Fibroblast of skin of left biceps (primary cell): ENCODE results near the gene ZNF181.

Experiments used
- DNase-seq, 2 experiments: peaks; one replicate each; pipeline ENCODE4 v3.0.0-alpha.2; 2013; ENCODE audit warnings: low read depth in 2 of 2

Gene ZNF181

DNA sequence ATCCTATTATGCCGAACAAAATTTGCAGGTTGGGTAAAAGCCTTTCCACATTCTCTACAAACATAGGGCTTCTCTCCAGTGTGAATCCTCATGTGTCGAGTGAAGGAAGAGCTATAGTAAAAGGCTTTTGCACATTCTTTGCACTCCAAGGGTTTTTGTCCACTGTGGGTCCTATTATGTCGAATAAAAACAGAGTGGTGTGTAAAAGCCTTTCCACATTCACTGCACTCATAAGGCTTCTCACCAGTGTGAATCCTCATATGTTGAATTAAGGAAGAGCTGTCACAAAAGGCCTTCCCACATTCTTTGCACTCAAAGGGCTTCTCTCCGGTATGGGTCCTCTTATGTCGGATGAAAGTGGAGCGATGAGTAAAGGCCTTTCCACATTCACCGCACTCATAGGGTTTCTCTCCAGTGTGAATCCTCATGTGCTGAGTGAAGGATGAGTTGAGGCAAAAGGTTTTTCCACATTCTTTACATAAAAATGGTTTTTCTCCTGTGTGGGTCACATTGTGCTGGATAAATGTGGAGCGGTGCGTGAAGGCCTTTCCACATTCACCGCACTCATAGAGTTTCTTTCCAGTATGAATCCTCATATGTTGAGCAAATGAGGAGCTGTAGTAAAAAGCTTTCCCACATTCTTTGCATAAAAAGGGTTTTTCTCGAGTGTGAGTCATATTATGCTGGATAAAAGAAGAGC lies 25.3 kb downstream of the ZNF181 start:
- no peak for DNase-seq

GRCh38 chr19:34766386-34766785 lies 32.3 kb downstream of the ZNF181 start:
- no peak for DNase-seq

GRCh38 chr19:34767951-34768350 lies 33.9 kb downstream of the ZNF181 start:
- no peak for DNase-seq

DNA sequence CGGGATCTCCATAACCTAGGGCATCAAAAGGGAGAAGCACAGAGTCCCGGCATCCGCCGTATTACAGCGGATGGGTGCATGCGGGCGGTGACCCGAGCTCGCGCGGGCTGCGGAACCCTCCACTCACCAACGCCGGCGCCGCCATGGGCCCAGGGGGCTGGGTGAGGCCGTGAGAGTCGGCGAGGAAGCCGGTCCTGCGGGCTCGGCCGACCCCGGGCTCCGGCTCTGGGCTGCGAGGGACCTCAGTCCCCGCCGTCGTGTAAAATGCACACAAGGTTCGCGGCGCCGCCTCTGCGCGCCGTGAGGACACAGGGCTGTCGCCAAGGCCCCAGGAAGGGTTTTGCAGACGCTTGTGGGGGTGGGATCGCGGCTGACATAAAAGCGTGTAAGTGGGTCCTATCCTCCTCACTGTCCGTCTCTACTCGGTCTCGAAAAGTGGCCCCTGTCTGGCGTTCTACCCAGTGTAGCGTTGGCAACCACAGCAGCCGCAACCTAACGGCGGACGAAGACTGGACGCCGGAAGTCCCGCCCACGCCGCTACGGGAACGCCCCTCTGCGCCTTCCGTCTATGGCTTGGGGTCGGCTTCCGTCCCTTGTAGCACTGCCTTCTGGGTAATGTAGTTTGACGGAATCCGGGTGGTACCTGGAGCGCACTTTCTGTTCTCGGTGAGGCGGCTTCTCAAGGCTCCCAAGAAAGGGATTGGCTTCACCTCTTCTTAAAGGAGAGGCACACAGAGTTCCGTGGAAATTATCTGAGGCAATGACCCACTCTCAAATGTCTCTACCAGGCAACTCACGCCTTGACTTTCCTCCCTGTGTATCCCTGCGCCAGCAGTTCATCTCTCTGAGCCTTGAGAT lies 38.9 kb downstream of the ZNF181 start, which contains the start of gene ZNF599:
TSS of gene ZNF599 (minus strand) at position 519 of the 858 bp plus-strand sequence. CDS start at position 145, 374 bp downstream.
- DNase-seq, result peak; percentile 58 to 62

GRCh38 chr19:34773555-34773864 lies 39.5 kb downstream of the ZNF181 start:
- DNase-seq, result no peak

- no peak for DNase-seq
Measured at GRCh38 chr19:34774857-34775256, 40.8 kb downstream of the ZNF181 start.

DNA sequence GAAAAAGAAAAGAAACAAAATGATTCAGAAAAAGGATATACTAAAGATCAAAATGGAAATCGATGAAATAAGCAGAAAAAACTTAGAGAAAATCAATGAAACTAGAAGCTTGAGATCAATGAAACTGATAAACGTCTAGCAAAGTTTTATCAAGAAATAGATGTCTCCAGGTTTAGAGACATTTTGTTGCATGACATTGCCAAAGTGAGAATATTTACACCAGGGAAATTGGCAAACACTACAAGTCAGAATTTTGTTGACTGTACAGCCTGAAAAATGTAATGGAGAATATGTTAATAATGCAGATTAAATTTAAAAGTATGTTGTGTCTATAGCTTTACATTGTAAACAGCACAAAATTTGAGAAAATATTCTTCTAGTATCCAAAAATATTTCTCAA lies 44.3 kb downstream of the ZNF181 start:
- DNase-seq, result no peak

DNA sequence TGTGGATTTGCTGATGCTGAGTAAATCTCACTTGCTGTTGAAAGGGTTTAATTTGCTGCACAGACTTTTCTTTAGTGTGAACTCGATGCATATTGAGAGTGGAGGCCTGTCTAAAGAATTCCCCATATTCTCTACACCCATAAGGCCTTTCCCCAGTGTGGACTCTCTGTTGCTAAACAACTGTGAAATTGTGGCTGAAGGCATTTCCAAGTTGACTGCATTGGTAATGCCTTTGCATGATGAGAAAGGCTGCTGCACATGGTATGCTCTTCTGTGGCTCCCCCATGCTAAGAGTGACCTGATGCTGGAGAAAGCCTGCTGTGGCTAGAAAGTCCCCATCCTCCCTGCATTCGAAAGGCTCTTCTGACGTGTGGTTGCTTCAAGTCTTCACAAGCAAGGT lies 45.6 kb downstream of the ZNF181 start:
- no peak for DNase-seq

DNA sequence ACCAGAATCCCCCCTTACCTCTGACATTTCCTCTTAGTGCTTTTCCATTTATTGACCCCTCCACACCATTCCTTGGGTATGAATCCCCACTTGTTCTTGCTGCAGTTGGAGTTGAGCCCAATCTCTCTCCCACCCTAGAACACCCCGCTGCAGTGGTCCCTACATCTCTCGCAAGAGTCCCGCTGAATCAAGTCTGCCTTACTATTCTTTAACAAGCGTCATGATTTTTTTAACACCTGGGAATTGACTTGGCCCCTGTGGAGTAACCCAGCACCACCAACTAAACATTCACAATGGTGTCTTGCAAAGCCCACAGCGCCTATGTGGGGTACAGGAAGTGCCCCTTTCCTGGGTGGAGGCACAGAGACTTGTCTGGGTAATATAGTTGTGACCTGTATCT lies 52.2 kb downstream of the ZNF181 start:
- no peak for DNase-seq

DNA sequence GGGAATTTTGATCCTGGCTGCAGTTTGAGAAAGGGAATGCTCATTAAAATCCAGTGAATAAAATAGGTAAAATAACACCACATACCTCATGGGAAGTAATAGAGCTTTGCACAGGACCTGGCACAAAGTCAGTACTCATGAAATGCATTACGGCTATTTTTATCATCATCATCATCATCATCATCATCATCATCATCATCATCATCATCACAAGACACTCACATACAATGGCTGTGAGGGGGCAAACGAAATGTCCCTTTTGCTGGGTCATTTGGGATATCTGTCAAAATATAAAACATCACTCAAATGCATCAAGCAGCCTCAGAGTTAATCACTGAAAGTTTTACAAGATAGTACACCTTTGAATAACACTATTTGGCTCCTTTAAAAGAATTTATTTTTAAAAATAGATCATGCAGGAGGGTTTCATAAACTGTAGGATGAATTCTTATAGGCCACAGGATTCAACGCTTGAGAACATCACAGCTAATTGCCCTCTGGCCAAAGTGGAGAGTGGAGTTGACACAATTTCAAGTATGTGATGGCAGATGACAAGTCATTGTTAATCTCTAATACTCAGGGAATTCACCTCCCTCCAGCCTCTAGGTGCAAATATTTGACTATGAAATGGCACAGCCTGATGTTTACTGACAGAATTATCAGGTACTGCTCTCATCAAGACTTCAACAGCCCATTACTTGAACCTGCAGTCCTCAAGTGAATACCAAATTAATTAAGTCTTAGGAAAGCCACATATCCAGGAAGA lies 53.2 kb downstream of the ZNF181 start:
- no peak for DNase-seq

DNA sequence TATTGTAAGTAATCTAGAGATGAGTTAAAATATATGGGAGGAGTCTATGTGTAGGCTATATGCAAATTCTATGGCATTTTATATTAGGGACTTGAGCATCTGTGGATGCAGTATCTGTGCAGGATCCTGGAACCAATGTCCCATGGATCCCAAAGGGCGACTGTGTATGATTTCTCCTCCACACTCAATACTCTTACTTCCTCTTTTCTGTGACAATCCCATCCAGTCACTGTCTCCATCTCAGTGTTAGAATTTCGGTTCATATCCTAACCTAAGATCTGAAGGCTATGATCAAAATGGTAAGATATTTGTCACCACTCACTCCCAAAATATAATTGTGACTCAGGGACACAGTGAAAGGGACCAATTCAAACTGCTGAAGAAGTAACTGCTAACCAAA lies 54.0 kb downstream of the ZNF181 start:
- no peak for DNase-seq

DNA sequence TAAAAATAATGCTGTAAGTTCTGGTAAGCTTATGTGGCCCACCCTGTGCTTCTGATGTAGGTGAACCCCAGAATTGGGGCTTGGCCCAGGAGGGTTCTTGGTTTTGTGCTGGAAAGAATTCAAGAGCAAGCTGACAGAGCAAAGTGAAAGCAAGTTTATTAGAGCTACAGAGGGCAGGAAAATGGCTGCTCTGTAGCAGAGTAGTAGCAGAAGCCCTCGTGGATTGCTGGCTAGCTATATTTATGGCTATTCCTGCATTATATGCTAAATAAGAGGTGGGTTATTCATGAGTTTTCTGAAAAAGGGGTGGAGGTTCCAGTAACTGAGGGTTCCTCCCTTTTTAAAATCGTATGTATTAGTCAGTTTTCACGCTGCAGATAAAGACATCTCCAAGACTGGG lies 59.5 kb downstream of the ZNF181 start:
- DNase-seq, result no peak

- no peak for DNase-seq
Measured at GRCh38 chr19:34794066-34794960, 60.3 kb downstream of the ZNF181 start.
